ENCODE results near the gene GATD1. TPM values are rescaled to one million over a fixed set of nuclear protein-coding genes. Genes with fewer than 3 reads are reported as not detected.

The GATD1 gene
- total RNA-seq, 4 donors from 2014 or later = 30.9 to 52.4 (median 39.8) TPM

- WGBS, 2 donors = 95 to 97% methylated on average over 18 to 19 of the region's 21 CpGs
Observed at GRCh38 chr11:802018-802617, 24.8 kb upstream of the GATD1 start.

GRCh38 chr11:801097-801780 lies 24.0 kb upstream of the GATD1 start:
- no peak overlapping the region for H3K4me3 ChIP-seq (ENCODE audit: low read depth, poor library complexity, severe bottlenecking)
- DNase-seq (ENCODE audit: low spot score in 2 of 2) = no peak
- 83 to 90% methylated on average over 9 to 20 of the region's 20 CpGs for WGBS, 2 donors
- TF ChIP-seq POLR2A (IDR thresholded peaks at IDR 0.05) (no peak), CTCF (IDR thresholded peaks at IDR 0.05) (no peak)
- intact Hi-C loops (cut with DNase I; ENCODE audit: low total_unique reads) = no loop called here

More at GRCh38 chr11:802018-802617, 24.8 kb upstream of the GATD1 start:
- no peak overlapping the region for H3K4me3 ChIP-seq (ENCODE audit: low read depth, poor library complexity, severe bottlenecking)
- no peak for DNase-seq (ENCODE audit: low spot score in 2 of 2)
- intact Hi-C loops (cut with DNase I; ENCODE audit: low total_unique reads) = no loop called here
- TF ChIP-seq POLR2A (IDR thresholded peaks at IDR 0.05) = no peak
- TF ChIP-seq CTCF (IDR thresholded peaks at IDR 0.05) = no peak

GRCh38 chr11:800473-800872 lies 23.2 kb upstream of the GATD1 start:
- WGBS, 2 donors = 91 to 96% methylated on average over 24 to 30 of the region's 30 CpGs
- intact Hi-C loops (cut with DNase I; ENCODE audit: low total_unique reads) = no loop called here

GRCh38 chr11:799641-800316 lies 22.5 kb upstream of the GATD1 start:
- H3K4me3 ChIP-seq (ENCODE audit: low read depth, poor library complexity, severe bottlenecking) = no peak overlapping the region
- TF ChIP-seq CTCF (IDR thresholded peaks at IDR 0.05) (no peak), POLR2A (IDR thresholded peaks at IDR 0.05) (no peak)
- intact Hi-C loops (cut with DNase I; ENCODE audit: low total_unique reads) = no loop called here
- DNase-seq (ENCODE audit: low spot score in 2 of 2) = no peak
- WGBS, 2 donors = 93 to 95% methylated on average over 16 to 19 of the region's 32 CpGs

More at GRCh38 chr11:800473-800872, 23.2 kb upstream of the GATD1 start:
- H3K4me3 ChIP-seq (ENCODE audit: low read depth, poor library complexity, severe bottlenecking) = no peak overlapping the region
- no peak for TF ChIP-seq CTCF (IDR thresholded peaks at IDR 0.05)
- no peak for TF ChIP-seq POLR2A (IDR thresholded peaks at IDR 0.05)
- no peak for DNase-seq (ENCODE audit: low spot score in 2 of 2)

- peak within 1 kb of the TSS; percentile 43 for H3K4me3 ChIP-seq (ENCODE audit: low read depth, poor library complexity, severe bottlenecking)
- intact Hi-C loops (cut with DNase I; ENCODE audit: low total_unique reads) = no loop called here
- WGBS, 2 donors = 9 to 24% methylated on average over 4 to 25 of the region's 69 CpGs
- TF ChIP-seq POLR2A (IDR thresholded peaks at IDR 0.05) = no peak
- TF ChIP-seq CTCF (IDR thresholded peaks at IDR 0.05) = no peak
- DNase-seq (ENCODE audit: low spot score in 2 of 2) = peak in 1 of 2 donors; percentile 93
Observed at GRCh38 chr11:798093-798713, 20.9 kb upstream of the GATD1 start, which contains the start of gene SLC25A22. SLC25A22 (minus strand) TSS chr11:798281; CDS start chr11:795006, 3,275 bp downstream.
